WTC11 (cell line): ENCODE measurements around the gene SEC16A. TPM values are rescaled to one million over a fixed set of nuclear protein-coding genes. Genes with fewer than 3 reads are reported as not detected.

Experiments used
- ATAC-seq: fragments of 200-7000 bp; cut with Tn5 transposase; 2 replicates; pipeline ENCODE4 v1.10.0; 2021; ENCODE audit warnings: mild to moderate bottlenecking, moderate library complexity
- CTCF ChIA-PET: fragments of 300-600 bp; sonication (Branson Sonifier 250); formaldehyde crosslinking; loops from one replicate; lab custom pipeline; 2021; ENCODE audit warnings: antibody characterized with exemption; lab: Charles Lee
- POLR2A ChIA-PET: fragments of 350-600 bp; sonication (Branson Sonifier 250); formaldehyde crosslinking; loops from one replicate; lab custom pipeline; 2021; ENCODE audit warnings: antibody characterized with exemption; lab: Charles Lee
- DNase-seq: peaks from one replicate; pipeline ENCODE4 v3.0.0; 2021; ENCODE audit warnings: low spot score
- H3K27ac Mint-ChIP-seq: 2 replicates; pipeline ENCODE4 v1.8.0; 2021; ENCODE audit warnings: mixed read lengths
- H3K27me3 Mint-ChIP-seq: 2 replicates; pipeline ENCODE4 v1.8.0; 2021; ENCODE audit warnings: low read depth, mild to moderate bottlenecking, moderate library complexity, mixed read lengths
- H3K36me3 Mint-ChIP-seq: 2 replicates; pipeline ENCODE4 v1.8.0; 2021; ENCODE audit warnings: mixed read lengths
- H3K4me1 Mint-ChIP-seq: 2 replicates; pipeline ENCODE4 v1.8.0; 2022; ENCODE audit warnings: mixed read lengths
- H3K4me3 Mint-ChIP-seq: 2 replicates; pipeline ENCODE4 v1.8.0; 2021; ENCODE audit warnings: mild to moderate bottlenecking, moderate library complexity, mixed read lengths
- H3K9me3 Mint-ChIP-seq: 2 replicates; pipeline ENCODE4 v1.8.0; 2021; ENCODE audit warnings: mixed read lengths
- AR ChIP-seq: fragments of 250-450 bp; sonication (Bioruptor Pico); IDR thresholded peaks from 2 replicates; pipeline ENCODE4 v1.9.0; 2021; ENCODE audit warnings: mild to moderate bottlenecking
- ATF2 ChIP-seq: sonication (generic); formaldehyde crosslinking; IDR thresholded peaks from 2 replicates; pipeline ENCODE4 v1.8.1; 2022; ENCODE audit warnings: low read depth, missing genetic modification reagents, borderline replicate concordance
- ATF6 ChIP-seq: sonication (generic); formaldehyde crosslinking; IDR thresholded peaks from 2 replicates; pipeline ENCODE4 v1.8.1; 2023; ENCODE audit warnings: mild to moderate bottlenecking, missing genetic modification reagents
- ESRRA ChIP-seq: sonication (generic); formaldehyde crosslinking; IDR thresholded peaks from 2 replicates; pipeline ENCODE4 v1.8.1; 2022; ENCODE audit warnings: mild to moderate bottlenecking, missing genetic modification reagents, borderline replicate concordance
- HMGA2 ChIP-seq: fragments of 250-450 bp; sonication (Bioruptor Pico); IDR thresholded peaks from 2 replicates; pipeline ENCODE4 v1.4.0; 2021; ENCODE audit warnings: mild to moderate bottlenecking, moderate library complexity
- IRF2 ChIP-seq: sonication (generic); formaldehyde crosslinking; IDR thresholded peaks from 2 replicates; pipeline ENCODE4 v1.8.0; 2022; ENCODE audit warnings: low read depth, missing genetic modification reagents, borderline replicate concordance
- JUN ChIP-seq: sonication (generic); formaldehyde crosslinking; IDR thresholded peaks from 2 replicates; pipeline ENCODE4 v1.8.0; 2023; ENCODE audit warnings: mild to moderate bottlenecking, missing genetic modification reagents
- KAT7 ChIP-seq: sonication (generic); formaldehyde crosslinking; IDR thresholded peaks from 2 replicates; pipeline ENCODE4 v1.8.1; 2023; ENCODE audit warnings: missing genetic modification reagents, mild to moderate bottlenecking, borderline replicate concordance
- NFYB ChIP-seq: sonication (generic); formaldehyde crosslinking; conservative IDR thresholded peaks from 2 replicates; pipeline ENCODE4 v1.8.0; 2022; ENCODE audit warnings: low read depth, missing genetic modification reagents
- SP1 ChIP-seq: sonication (generic); formaldehyde crosslinking; conservative IDR thresholded peaks from 2 replicates; pipeline ENCODE4 v1.8.1; 2022; ENCODE audit warnings: missing genetic modification reagents
- ZNF281 ChIP-seq: sonication (generic); formaldehyde crosslinking; IDR thresholded peaks from 2 replicates; pipeline ENCODE4 v1.8.0; 2023; ENCODE audit warnings: mild to moderate bottlenecking, missing genetic modification reagents
- ZNF532 ChIP-seq: fragments of 250-450 bp; sonication (Bioruptor Pico); IDR thresholded peaks from 2 replicates; pipeline ENCODE4 v1.9.0; 2021; ENCODE audit warnings: mild to moderate bottlenecking, borderline replicate concordance
- ZNF671 ChIP-seq: fragments of 250-450 bp; sonication (Bioruptor Pico); IDR thresholded peaks from 2 replicates; pipeline ENCODE4 v1.8.0; 2021; ENCODE audit warnings: mild to moderate bottlenecking
- total RNA-seq: library from RNA; stranded (reverse); gene quantifications from 3 replicates; pipeline ENCODE4 v1.2.3, GENCODE V29; 2021

SEC16A gene
- total RNA-seq, 1 experiment from 2014 or later = 70.9 TPM

GRCh38 chr9:136432591-136432990 is 50.2 kb downstream of the SEC16A start:
- Mint-ChIP-seq H3K27ac (no peak overlapping the region), H3K36me3 (peaks cover 2% of the 10 kb centered on the region; the same call in 1 of the 2 replicates), H3K4me3 (no peak overlapping the region), H3K4me1 (peaks cover 10% of the 10 kb centered on the region), H3K9me3 (no peaks in the 10 kb centered on the region), H3K27me3 (no peaks in the 10 kb centered on the region)
- no peak for DNase-seq
- CTCF ChIA-PET = no interaction called here
- TF ChIP-seq KAT7 (CRISPR knock-in tag) (no peak), HMGA2 (no peak), JUN (CRISPR knock-in tag) (no peak), ATF6 (CRISPR knock-in tag) (no peak), NFYB (CRISPR knock-in tag) (no peak), ZNF281 (no peak), ATF2 (no peak), ZNF532 (CRISPR knock-in tag) (no peak), ESRRA (CRISPR knock-in tag) (no peak), ZNF671 (CRISPR knock-in tag) (no peak), SP1 (CRISPR knock-in tag) (no peak), AR (CRISPR knock-in tag) (no peak), IRF2 (CRISPR knock-in tag) (no peak)
- POLR2A ChIA-PET = no interaction called here
- no peak for ATAC-seq
